ENCODE results near the gene EEF1A2.

Gene EEF1A2

GRCh38 chr20:63447320-63447719 lies 51.6 kb downstream of the EEF1A2 start:
- DNase-seq, result no peak

GRCh38 chr20:63446216-63447024 lies 52.5 kb downstream of the EEF1A2 start:
- DNase-seq, result no peak

GRCh38 chr20:63445075-63445734 lies 53.7 kb downstream of the EEF1A2 start:
- no peak for DNase-seq

- no peak for DNase-seq
Measured at GRCh38 chr20:63444548-63444947, 54.3 kb downstream of the EEF1A2 start.

DNA sequence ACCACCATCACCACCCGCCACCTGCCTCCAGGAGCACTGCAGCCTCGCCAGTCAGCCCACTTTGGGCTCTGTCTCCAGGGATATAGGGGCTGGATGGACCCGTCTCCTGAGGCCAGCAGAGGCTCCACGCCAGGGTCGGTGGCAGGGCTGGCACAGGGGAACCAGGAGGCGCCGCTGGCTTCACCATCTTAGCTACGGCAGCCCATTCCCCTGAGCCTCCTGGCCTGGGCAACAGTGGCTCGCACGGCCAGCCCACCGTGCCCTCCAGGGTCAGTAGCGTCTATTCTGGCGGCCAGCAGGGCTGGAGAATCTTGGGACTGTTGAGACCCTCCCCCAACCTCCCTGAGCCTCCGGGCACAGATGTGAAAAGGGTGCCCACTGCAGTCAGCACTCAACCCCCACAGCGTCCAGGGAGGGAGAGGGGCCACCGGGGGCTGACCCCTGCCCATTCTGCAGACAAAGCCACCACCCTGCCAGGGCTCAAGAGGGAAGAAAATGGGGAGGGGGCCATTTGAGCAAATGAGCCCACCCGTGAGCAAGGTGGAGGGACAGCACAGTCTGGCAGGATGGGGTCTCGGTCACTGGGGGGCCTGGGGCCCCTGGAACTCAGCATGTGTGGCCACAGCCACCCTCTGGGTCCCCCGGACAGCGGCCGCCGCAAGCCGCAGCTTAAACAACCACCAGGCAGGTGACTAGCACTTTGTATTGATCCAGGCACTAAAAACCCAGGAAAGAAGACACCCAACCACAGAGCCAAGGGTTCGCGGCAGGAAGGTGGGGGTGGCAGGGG lies 55.1 kb downstream of the EEF1A2 start:
- DNase-seq, result no peak

GRCh38 chr20:63442100-63442493 lies 56.8 kb downstream of the EEF1A2 start:
- DNase-seq, result peak; percentile 58 to 63

DNA sequence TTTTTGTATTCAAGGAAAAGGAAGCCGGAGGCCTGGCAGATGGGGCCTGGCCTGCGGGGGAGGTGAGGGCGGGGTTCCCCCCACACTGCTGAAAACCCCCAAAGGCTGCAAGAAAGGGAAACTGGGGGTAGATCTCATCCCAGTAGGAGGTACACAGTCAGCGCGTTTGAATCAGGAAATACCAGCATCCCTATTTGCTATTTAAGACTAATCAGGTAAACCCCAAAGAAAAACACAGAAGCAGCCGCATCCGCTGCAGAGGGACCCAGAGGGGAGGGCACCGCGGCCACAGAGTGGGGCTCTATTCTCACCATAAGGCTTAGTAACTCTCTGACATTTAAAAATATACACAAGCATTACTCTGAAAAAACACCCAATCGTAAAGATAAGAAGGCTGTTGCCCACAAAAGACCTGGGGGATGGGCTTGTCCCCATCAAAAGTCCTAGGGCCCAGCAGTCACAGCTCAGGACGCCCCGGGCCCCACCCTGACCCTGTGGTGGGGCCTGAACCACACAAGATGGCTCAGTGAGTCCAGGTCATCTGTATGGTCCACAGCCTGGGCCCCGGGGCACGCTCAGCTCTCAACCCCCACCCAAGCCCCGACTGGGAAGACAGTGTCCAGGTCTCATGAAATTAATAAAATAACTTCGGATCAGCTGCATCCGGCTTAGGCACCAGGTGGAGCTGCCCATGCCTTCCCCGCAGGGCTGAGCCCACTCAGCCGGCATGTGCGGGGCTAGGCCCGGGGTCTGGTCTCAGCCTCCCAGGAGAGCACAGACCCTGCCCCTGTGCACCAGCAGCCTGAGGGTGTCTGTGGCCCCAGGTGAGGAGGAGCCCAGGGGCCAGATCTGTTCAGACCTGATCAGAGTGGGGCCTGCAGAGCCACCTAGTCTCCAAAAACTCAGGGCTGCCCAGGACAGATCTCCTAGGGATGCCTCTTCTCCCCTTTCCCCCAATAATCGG lies 57.5 kb downstream of the EEF1A2 start:
- DNase-seq, result peak in 1 of 2 donors; percentile 28

DNA sequence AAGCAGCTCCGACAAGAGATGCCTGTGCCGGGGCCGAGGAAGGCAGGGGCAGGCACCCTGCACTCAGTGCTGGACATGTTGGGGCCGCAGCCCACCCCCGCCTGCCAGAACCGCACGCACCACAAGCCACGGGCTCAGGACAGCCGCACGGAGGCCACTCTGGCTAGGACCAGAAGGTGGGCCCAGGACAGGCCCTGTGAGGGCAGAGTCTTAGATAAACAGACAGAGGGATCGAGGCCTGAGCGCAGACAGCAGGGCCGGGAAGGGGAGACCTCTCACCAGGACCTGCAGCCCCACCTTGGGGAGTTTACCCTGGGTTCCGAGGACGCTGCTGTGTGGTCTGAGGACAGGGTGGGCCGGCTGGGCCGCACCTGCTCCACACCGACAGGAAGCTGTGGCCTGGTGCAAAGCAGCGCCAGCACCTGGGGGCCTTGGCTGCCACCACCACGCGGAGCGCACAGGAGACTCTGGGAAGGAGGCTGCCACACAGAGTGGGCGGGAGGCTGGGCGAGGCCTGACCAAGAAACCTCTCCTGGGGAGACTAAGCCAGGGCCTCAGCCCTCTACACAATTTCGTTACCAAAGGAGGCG lies 58.4 kb downstream of the EEF1A2 start:
- no peak for DNase-seq

- no peak for DNase-seq
Measured at GRCh38 chr20:63439866-63440265, 59.0 kb downstream of the EEF1A2 start.

DNA sequence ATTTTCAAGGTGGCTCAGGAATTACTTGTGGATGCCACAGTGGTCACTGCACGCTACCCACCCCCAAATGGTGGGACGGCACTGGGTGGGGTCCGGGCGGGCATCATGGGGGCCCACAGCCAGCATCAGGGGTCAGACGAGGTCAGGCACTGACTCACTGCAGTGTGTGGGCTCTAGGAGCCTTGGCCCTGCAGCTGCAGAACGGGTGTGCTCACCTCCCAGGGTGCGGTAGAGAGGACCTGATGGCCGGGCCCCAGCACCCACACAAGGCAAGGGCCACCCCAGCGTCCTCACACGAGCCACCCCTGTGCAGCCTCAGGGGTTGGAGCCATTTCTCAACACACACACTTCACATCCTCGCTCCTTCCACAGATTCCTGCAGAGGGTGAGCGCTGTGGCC lies 60.8 kb downstream of the EEF1A2 start:
- DNase-seq, result no peak
